Stimulated activated naive CD4-positive, alpha-beta T cell (primary cell): ENCODE measurements around the gene STAT3.
"Not testable (repeated sequence)": the region's sequence is repeated elsewhere in the genome, so short reads cannot be mapped to it uniquely, and the experiment has no call there.

Experiments
- DNase-seq, 6 experiments: peaks; one replicate each; lab custom pipeline; 2025; lab: John Stamatoyannopoulos, UW

STAT3 gene

DNA sequence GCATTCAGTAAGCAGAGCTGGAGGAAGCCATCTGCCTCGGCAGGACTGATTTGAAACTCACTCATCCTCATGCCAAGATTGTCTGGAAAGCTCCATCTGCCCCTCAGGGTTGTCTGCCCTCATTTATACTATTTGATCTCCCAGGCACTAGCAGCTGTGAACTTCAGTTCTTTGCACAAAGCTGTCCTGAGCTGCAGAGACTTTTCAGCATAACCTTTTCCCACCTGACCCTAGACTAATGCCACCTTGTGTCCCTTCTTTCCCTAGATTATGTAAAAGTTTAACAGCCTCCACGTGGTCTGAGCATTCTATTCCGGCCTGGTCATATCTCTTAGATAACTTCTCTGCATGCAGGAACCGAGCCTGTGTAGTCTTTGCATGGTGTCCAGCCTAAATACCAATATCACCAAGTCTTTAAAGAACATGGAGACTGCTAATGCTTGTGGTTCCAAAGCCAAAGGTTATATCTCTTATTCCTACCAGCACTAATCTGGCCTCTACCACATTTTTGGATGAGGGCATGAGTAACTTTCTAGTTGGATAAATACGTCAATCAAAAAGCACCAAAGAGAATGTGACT is 70.9 kb downstream of the STAT3 start:
- no peak for DNase-seq

DNA sequence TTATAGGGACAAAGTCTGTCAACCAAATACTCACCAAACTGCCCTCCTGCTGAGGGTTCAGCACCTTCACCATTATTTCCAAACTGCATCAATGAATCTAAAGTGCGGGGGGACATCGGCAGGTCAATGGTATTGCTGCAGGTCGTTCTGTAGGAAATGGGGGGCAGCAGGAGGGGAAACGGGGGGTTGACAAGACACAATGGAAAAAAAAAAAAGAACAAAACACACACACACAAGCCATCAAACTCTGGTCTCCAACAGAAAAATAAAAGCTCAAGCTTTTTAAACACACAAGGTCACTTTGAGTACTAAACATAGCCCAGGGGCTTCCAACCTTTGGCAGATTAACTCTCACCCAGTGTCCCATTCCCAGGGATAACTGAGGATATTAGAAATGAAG is 71.5 kb downstream of the STAT3 start:
- DNase-seq = no peak

DNA sequence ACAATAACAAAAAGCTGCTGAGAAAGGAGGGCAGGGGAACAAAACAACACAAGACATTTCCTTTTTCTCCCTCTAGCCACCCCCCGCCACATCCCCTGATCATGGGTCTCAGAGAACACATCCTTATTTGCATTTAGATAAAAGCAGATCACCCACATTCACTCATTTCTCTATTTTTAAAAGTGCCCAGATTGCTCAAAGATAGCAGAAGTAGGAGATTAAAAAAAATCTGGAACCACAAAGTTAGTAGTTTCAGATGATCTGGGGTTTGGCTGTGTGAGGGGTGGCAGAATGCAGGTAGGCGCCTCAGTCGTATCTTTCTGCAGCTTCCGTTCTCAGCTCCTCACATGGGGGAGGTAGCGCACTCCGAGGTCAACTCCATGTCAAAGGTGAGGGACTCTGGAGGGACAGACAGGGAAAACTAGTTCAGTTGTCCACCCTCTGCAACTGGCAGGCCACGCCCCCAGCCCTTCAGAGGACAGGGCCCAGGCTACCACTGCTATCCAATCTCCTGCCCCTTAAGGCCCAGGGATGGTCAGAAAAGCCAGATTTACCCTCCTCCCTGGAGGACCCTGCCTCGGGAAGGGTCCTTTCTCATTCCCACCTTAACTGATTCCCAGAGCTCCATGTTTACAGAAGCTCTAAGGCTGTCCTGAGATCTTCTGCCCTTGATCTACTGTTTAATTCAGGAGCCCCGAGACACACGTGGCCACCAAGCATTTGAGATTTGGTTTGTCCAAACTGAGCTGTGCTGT is 72.7 kb downstream of the STAT3 start:
- DNase-seq = peak; percentile 24 to 67 (median 51)

DNA sequence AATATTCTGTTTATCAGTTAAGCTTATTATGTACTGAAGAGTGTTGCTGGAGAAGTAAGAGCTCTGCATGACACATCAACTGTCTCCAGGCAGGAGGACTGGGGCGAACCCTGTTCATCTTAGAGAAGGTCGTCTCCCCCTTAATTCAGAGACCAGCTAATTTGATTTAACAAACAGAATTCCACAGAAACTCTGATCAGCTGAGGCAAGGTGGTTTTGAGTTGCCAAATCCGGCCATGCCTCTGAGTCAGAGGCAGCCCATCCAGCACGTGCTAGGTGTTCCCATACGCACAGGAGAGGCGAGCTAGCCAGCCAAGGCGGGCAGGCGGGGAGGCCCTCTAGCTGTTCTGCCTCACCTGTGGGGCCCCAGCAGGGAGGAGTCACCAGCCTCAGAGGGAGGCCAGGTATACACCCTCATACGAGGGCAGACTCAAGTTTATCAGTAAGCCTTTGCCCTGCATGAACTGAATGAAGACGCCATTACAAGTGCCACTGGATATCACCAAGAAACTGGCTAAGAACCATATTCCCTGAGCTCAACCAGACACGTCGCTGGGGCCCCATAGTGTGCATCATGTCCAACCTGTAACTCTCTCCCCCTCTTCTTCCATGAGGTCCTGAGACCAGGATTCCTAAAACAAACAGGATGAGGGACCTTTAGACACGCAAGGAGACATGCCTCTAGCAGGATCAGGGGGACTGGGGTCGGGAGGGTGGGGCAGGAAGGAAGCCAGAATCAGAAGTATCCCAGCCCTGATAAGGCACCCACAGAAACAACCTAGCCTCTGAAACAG is 74.3 kb downstream of the STAT3 start:
- DNase-seq = peak in 5 of 6 experiments; percentile 31 to 45 (median 39)

DNA sequence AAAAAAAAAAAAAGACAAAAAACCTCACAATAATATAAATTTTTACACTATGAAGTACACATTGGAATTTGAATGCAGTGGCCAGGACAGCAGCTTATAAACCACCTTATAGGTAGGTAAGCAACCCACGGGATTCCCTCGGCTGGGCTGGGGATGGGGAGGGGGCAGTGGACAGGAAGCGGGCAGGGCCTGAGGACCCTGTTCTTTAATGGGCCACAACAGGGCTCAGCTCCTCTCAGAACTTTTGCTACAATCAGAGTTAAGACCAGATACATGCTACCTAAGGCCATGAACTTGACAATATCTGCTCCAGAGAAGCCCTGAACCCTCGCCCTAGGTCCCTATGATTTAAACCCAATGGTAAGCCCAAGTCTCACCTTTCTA is 74.9 kb downstream of the STAT3 start:
- DNase-seq = no peak

DNA sequence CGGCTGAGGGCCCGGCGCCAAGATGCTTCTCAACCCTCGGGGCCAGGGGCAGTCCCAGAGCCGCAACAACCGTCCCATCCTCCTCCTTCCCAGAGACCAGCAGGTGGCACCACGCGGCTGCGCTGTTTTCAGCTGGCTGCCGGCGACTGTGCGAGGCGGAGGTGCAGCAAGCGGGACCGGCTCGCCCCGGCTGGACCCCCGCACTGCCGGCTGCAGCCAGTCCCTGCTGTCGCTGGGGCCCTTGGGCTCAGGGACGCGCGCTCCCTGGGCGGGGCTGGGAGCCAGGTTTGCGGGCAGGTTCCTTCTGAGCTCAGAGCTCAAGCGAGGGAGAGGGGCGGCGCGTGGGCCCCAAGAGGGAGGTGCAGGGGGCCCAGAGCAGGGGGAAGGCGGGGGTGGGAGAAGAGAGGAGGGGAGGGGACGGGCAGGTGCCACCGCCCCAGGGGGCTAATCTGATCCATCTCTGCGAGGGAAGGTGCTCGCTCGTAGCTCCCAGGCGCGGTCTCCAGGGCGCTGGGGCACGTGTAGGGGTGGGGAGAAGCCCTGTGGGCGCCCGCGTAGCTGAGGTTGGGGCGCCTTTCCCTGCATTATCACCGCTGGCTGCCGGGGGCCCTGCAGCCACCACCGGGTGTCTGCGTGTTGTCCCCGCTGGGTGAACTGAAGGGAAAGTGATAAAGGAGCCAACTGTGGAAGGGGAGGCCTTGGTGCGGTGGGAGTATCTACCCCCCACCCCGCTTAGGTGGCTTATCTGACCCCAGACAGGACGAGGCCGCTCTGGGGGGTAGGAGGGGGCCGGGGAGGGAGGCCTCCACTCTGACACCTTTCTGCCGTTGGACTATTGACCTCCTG is 75.7 kb downstream of the STAT3 start:
- DNase-seq = peak; percentile 56 to 80 (median 72)

DNA sequence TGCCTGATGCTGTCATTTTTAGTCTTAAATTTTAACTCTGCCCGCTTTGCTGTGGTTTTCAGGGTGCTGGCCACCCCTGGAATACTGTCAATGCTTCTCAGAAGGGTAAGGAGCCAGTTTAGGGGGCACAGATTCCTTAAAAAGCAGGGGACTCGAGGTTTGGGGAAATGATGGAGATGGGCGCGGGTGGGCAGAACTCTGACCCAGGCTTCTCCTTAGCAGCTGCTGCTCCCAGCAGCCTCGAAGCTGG is 76.3 kb downstream of the STAT3 start:
- DNase-seq = peak in 1 of 6 experiments; percentile 48

DNA sequence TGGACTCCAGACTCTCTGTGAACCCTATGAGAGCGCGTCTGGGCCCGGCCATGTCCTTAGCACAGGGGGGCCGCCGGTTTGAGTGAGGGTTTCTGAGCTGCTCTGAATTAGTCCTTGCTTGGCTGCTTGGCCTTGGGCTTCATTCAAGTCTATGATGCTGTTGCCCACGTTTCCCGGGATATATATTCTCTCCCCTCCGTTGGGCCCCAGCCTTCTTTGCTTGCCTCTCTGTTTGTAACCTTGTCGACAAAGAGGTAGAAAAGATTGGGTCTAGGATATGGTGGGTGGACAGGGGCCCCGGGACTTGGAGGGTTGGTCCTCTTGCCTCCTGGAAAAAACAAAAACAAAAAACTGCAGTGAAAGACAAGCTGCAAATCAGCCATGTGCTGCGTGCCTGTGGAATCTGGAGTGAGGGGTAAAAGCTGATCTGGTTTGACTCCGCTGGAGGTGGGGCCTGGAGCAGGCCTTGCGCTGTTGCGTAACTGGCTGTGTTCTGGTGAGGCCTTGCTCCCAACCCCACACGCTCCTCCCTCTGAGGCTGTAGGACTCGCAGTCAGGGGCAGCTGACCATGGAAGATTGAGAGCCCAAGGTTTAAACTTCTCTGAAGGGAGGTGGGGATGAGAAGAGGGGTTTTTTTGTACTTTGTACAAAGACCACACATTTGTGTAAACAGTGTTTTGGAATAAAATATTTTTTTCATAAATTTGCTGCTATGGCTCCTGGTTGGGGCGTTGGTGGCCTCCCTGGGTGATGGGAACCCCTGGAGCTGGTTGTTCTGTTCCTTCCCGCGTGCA is 76.8 kb downstream of the STAT3 start:
- peak in 2 of 6 experiments; percentile 10 to 50 for DNase-seq

DNA sequence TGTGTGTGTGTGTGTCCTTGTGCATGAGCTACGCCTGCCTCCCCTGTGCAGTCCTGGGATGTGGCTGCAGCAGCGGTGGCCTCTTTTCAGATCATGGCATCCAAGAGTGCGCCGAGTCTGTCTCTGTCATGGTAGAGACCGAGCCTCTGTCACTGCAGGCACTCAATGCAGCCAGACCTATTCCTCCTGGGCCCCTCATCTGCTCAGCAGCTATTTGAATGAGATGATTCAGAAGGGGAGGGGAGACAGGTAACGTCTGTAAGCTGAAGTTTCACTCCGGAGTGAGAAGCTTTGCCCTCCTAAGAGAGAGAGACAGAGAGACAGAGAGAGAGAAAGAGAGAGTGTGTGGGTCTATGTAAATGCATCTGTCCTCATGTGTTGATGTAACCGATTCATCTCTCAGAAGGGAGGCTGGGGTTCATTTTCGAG is 77.4 kb downstream of the STAT3 start:
- peak in 1 of 6 experiments; percentile 38 for DNase-seq

DNA sequence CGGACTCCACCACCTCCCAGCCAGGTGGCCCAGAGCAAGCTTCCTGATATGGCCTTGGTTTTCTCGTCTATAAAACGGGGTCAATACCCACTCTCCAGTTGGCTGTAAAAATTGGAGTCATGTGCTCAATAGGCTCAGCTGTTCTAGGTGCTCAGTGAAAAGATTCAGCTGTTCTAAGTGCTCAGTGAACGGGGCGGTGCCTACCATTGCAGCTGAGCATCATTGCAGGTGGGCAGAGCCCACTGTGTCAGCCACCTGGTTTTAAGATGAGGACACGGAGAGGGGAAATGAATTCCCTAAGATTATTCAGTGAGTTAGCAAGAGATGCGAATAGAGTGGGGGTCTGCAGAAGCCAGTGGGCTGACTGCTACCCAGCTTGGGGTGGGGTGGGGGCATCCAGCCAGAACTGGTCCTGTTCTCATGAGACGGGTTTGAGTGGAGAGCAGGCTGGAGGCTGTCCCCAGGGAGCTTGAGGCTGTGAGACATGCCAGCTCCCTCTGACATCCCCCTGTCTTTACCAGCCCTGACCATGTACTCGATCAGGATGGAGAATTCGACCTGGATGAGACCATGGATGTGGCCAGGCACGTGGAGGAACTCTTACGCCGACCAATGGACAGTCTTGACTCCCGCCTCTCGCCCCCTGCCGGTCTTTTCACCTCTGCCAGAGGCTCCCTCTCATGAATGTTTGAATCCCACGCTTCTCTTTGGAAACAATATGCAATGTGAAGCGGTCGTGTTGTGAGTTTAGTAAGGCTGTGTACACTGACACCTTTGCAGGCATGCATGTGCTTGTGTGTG is 78.1 kb downstream of the STAT3 start:
- no peak for DNase-seq

DNA sequence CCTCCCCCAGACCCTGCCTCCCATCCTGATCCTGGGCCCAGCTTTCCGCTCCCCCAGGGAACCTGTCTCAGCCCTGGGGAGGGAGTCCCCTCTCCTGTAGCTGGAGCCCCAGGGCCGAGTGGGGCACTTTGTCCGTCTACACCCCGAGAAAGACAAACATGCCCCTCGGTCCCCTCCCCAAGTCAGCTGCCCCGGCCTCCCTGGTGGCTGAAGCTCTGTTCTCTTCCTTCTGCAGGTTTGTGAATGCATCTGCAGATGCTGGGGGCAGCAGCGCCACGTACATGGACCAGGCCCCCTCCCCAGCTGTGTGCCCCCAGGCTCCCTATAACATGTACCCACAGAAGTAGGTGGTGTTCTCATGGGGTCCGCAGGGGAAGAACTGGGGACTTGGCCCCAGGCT is 79.1 kb downstream of the STAT3 start:
- DNase-seq = no peak

DNA sequence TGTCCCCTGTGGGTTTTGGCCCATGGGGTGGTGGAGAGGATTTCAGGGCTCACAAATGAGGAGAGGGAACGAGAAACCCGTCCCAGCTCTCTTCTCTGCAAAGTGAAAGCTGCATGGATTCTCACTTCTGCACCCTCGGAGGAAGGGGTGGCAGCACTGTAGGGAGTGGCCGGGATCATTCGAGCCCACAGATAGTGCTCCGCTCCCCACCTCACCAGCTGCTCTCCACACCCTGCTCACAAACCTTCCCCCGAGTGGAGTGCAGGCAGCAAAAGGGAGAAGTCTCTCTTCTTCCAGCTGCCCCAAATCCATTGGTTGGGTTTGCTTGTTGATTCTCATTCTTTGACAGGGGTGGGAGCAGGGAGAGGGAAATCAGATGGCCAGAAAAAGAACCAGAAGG is 79.8 kb downstream of the STAT3 start:
- no peak for DNase-seq

DNA sequence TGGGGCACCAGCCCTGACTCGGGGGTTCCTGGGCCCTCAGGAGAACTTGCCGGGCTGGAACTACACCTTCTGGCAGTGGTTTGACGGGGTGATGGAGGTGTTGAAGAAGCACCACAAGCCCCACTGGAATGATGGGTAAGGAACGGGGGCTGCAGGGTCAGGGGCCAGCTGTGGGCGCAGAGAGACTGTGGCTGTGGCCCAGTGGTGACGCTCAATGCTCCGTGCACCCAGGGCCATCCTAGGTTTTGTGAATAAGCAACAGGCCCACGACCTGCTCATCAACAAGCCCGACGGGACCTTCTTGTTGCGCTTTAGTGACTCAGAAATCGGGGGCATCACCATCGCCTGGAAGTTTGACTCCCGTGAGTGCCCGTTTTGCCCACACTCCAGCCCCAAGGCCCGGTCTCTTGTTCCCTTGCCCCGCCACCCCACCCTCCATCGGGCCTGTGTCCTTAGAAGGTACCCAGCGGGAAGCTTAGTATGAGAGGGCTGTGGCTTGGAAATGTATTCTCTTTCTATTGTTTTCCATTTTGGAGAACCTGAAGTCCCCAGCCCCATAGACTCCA is 80.8 kb downstream of the STAT3 start:
- no peak for DNase-seq

DNA sequence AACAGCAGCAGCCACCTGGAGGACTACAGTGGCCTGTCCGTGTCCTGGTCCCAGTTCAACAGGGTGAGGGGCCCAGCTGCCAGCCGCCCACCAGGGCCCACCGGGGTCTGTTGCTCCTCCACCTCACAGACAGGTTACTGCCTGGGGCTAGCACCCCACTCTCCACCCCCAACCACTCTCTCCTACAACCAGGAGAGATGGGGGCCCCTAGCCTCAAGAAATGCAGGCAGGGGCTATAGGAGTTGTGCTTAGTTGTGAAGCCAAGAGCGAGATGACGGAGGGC is 81.9 kb downstream of the STAT3 start:
- no peak for DNase-seq

DNA sequence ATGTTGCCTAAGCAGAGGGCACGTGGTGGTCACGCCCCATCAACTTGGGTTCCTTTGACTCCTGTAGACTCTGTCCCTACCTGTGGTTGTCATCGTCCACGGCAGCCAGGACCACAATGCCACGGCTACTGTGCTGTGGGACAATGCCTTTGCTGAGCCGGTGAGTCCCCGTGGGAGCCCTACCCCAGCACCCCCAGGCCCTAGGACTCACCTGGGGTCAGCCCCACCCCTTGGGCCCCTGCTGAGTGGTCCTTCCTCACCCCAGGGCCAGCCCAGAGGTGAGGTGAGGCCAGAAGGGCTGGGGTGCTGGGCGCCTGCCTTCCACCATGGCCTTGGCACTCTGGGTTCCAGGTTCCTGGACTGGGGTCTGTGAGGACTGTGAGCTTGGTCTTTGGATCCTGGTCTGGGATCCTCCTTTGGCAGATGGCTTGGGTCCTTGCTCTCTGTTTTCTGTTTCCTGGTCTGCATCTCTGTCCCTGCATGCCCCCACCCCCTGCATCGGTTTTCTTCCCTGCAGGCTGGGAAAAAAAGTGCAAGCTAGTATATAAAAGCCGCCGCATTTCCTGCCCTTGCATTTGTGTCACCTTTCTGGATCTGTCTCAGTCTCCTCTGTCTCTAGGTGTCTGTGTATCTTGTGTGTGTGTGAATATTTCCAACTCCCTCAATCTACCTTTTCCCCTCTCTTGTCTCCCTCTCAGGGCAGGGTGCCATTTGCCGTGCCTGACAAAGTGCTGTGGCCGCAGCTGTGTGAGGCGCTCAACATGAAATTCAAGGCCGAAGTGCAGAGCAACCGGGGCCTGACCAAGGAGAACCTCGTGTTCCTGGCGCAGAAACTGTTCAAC is 82.5 kb downstream of the STAT3 start:
- peak; percentile 24 to 70 (median 33) for DNase-seq

DNA sequence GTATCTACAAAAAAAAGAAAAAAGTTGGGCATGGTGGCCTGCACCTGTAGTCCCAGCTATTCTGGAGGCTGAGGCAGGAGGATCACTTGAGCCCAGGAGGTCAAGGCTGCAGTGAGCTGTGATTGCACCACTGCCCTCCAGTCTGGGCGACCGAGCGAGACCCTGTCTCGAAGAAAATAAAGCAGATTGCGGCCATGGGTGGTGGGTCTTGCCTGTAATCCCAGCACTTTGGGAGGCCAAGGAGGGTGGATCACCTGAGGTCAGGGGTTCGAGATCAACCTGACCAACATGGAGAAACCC is 83.3 kb downstream of the STAT3 start:
- DNase-seq = not testable (repeated sequence)

DNA sequence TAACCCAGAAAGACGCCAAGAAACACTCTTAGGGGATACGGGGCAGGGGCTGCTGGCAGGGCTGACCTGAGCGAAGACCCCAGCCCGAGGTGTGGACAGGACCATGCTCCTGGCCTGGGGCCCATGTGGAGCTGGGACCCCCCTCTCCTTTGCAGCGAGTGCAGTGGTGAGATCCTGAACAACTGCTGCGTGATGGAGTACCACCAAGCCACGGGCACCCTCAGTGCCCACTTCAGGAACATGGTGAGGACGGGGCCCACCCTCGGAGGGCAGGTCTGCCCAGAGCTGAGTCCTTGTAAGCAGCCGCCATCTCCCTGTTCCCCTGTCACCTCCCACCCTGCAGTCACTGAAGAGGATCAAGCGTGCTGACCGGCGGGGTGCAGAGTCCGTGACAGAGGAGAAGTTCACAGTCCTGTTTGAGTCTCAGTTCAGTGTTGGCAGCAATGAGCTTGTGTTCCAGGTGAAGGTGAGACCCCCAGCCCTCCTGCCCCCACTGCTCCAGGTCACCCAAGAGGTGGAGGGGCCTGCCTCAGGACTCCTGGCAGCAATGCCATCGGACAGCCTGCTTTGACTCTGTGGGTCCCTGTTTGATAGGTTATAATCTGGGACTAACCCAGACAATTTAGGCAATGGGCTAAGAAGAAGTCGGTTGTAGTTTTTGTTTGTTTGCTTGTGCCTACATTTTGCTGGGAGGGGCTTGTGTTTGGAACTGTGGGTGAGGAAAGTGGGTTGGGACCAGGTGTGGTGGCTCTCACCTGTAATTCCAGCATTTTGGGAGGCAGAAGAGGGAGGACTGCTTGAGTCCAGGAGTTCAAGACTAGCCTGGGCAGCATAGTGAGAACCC is 83.8 kb downstream of the STAT3 start:
- DNase-seq = no peak

DNA sequence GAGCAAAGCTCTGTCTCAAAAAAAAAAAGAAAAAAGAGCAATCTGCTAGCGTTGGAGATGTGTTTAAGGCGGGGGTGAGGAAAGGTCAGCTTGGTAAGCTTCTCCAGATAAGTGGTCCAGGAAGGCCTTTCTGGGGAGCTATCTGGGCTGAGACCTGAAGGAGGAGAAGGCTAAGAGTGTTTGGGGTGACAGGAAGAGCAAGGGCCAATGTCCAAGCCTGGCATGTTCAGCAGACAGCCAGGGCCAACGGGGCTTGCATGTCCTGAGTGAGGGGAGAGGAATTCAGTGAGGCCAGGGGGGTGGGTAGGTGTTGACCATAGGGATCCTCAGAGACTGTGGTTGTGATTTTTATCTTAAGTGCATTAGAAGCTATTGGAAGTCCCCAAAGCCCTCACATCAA is 84.5 kb downstream of the STAT3 start:
- no peak for DNase-seq

DNA sequence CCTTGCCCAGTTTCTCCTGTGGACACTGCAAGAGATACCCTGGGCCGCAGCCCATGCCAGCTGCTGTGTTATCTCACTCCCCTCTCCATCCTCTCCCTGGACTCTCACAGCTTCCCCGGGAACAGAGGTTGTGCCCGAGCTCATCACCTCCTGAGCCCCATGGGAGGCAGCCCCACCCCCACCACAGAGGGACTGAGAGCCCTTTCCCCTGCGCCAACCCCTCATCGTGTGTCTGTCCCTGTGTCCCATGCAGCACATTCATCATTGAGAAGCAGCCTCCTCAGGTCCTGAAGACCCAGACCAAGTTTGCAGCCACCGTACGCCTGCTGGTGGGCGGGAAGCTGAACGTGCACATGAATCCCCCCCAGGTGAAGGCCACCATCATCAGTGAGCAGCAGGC is 87.2 kb downstream of the STAT3 start:
- no peak for DNase-seq
